Activated T-helper 1 cell treated with anti-CD3 and anti-CD28 coated beads, Interleukin-12 subunit alpha, Interleukin-12 subunit beta, Interleukin-2, Interleukin-4 antibody, amounts not matched to agents 30 ng/mL and 10 ng/mL and 1 ng/mL, durations not matched to agents 14 hours and 24 hours and 36 hours (primary cell): ENCODE results near the gene LARP6. TPM values are rescaled to one million over a fixed set of nuclear protein-coding genes. Genes with fewer than 3 reads are reported as not detected.

Experiments used
- DNase-seq: peaks from one replicate; pipeline ENCODE4 v3.0.0; 2021; ENCODE audit warnings: low spot score
- H3K27ac Mint-ChIP-seq: one replicate; pipeline ENCODE4 v1.8.0; 2021; ENCODE audit warnings: mild to moderate bottlenecking, mixed read lengths
- H3K27me3 Mint-ChIP-seq: one replicate; pipeline ENCODE4 v1.8.0; 2022; ENCODE audit warnings: mild to moderate bottlenecking, moderate library complexity, mixed read lengths; ENCODE audit not compliant: insufficient read depth
- H3K36me3 Mint-ChIP-seq: one replicate; pipeline ENCODE4 v1.8.0; 2021; ENCODE audit warnings: low read depth, mixed read lengths
- H3K4me1 Mint-ChIP-seq: one replicate; pipeline ENCODE4 v1.8.0; 2021; ENCODE audit warnings: low read depth, mixed read lengths
- H3K4me3 Mint-ChIP-seq: one replicate; pipeline ENCODE4 v1.8.0; 2021; ENCODE audit warnings: mild to moderate bottlenecking, moderate library complexity, mixed read lengths
- H3K9me3 Mint-ChIP-seq: one replicate; pipeline ENCODE4 v1.8.0; 2021; ENCODE audit warnings: mixed read lengths
- intact Hi-C: fragments of 100-400 bp; cut with micrococcal nuclease; formaldehyde crosslinking; loops from one replicate; pipeline ENCODE4 v1.15.1; 2024
- total RNA-seq: library from RNA; stranded (reverse); gene quantifications from 2 replicates; pipeline ENCODE4 v1.2.3, GENCODE V29; 2022

LARP6 gene
- total RNA-seq, 1 donor from 2014 or later: not detected

DNA sequence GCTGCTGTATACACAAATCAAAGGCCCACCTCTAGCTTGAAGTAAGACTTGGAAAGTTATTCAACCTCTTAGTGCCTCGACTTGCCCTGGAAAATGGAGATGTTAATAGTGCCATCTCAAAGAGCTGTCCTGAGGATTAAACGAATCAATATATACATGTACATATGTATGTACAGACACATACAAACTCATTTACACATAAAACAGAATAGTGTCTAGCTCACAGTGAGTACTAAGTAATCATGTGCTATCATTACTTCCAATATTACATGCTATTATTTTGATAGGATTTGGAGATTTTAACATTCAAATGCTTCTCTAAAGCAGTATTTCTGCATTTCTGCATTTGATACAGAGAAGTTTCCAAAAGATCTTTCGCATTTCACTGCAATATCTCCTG is 20.5 kb downstream of the LARP6 start:
- H3K36me3 Mint-ChIP-seq: no peaks in the 10 kb centered on the region
- no peak overlapping the region for H3K27ac Mint-ChIP-seq
- no peaks in the 10 kb centered on the region for H3K27me3 Mint-ChIP-seq
- no peak overlapping the region for H3K4me3 Mint-ChIP-seq
- no peak for DNase-seq
- H3K4me1 Mint-ChIP-seq: no peaks in the 10 kb centered on the region
- intact Hi-C loops: no loop called here
- H3K9me3 Mint-ChIP-seq: no peaks in the 10 kb centered on the region

GRCh38 chr15:70832176-70832575 is 21.8 kb downstream of the LARP6 start:
- H3K9me3 Mint-ChIP-seq: no peaks in the 10 kb centered on the region
- H3K27me3 Mint-ChIP-seq: no peaks in the 10 kb centered on the region
- intact Hi-C loops: no loop called here
- DNase-seq: no peak
- H3K27ac Mint-ChIP-seq: no peak overlapping the region
- no peaks in the 10 kb centered on the region for H3K4me1 Mint-ChIP-seq
- no peaks in the 10 kb centered on the region for H3K36me3 Mint-ChIP-seq
- no peak overlapping the region for H3K4me3 Mint-ChIP-seq

DNA sequence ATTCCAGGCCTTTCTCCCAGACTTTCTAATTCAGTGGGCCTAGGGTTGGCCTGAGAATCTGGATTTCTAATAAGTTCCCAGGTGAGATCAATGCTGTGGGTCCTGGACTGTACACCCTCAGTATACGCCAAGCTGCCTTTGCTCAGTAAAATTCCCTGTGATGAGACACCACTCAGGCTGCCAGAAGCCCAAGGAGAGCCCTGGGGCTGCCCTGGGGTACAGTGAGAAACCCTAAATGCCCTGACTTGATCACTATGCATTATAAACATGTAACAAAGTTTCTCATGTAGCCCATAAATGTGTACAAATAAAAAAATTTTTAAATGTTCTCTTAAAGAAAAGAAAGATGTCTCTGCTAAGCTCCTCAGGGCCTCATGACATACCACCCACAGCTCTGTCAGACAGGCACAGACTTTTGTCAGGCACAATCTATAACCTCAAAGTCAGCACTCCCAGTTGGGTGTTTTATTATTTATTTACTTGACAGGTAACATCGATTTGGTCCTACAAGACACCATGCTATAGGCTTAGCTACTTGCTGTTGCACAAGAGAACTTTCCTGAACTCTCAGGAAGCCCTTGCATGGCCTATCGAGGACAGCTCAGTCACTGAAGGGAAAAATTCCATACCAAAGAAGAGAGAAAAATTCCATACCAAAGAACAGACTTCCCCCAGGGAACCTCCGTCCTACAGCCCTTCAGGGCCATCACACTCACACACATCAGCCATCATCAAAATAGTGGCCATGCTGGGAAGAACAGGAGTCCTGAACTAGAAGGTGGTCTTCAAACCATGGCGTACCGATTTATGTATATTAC is 22.7 kb downstream of the LARP6 start:
- no peak overlapping the region for H3K27ac Mint-ChIP-seq
- peaks cover 4% of the 10 kb centered on the region for H3K4me1 Mint-ChIP-seq
- DNase-seq: no peak
- H3K27me3 Mint-ChIP-seq: no peaks in the 10 kb centered on the region
- no peak overlapping the region for H3K4me3 Mint-ChIP-seq
- intact Hi-C loops: no loop called here
- H3K9me3 Mint-ChIP-seq: no peaks in the 10 kb centered on the region
- H3K36me3 Mint-ChIP-seq: no peaks in the 10 kb centered on the region

GRCh38 chr15:70830615-70831014 is 23.3 kb downstream of the LARP6 start:
- Mint-ChIP-seq H3K27me3 (no peaks in the 10 kb centered on the region), H3K9me3 (no peaks in the 10 kb centered on the region), H3K4me1 (peaks cover 4% of the 10 kb centered on the region), H3K4me3 (no peak overlapping the region), H3K27ac (no peak overlapping the region), H3K36me3 (no peaks in the 10 kb centered on the region)
- no peak for DNase-seq
- intact Hi-C loops: no loop called here

DNA sequence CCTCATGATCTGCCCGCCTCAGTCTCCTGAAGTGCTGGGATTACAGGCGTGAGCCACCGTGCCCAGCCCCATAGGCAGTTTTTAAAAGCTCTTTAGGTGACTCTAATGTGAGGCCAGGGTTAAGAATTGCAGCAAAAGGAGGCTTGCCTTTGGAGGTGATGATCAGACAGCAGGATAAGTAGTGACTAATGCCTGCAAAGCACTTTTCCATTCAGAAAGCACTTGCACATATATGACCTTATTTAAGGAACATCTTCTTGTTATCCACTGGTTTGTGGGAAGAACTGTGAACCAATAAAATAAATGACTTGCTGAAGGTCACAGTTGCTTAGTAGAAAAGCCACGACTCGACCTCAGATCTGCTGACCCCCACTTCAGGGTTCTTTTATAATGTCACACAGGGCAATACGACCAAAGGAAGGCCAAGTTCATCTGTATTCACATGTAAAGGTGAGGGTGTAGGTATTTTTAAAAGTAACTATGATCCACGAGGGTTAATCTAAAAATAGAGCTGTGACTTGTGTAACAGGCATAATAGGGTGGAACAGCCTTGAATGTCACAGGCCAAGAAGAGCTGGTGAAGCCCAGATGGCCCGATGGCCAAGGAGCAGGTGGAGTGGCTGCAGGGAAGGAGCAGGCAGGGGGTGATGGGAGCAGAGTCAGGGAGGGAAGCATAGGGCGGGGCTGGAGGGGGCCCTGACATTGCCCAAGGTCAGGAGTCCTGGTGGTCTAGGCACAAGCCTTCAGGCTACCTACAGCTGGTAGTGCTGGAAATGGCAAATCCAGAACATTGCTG is 24.4 kb downstream of the LARP6 start:
- intact Hi-C loops: no loop called here
- H3K9me3 Mint-ChIP-seq: no peaks in the 10 kb centered on the region
- no peak overlapping the region for H3K4me3 Mint-ChIP-seq
- peaks cover 5% of the 10 kb centered on the region for H3K27me3 Mint-ChIP-seq
- H3K36me3 Mint-ChIP-seq: no peaks in the 10 kb centered on the region
- H3K27ac Mint-ChIP-seq: no peak overlapping the region
- H3K4me1 Mint-ChIP-seq: peaks cover 4% of the 10 kb centered on the region
- no peak for DNase-seq

DNA sequence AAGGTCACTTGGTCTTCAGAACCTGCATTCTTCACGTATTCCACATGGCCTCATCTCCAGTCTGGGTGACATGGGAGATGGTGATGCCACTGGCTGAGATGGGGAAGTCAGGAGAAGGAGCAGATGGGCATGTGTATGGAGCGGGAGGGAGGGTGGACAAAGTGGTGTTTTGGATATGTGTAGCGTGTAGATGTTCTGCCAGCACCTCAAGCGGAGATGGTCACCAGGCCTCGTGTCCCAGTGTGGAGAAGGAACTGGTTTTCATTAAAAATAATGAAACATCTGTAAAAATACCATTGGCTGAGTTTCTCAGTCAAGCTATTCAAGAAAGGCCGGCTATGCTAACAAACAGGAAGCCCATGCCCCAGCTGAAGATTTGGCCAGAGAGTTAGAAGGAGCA is 26.2 kb downstream of the LARP6 start:
- DNase-seq: no peak
- intact Hi-C loops: no loop called here
- Mint-ChIP-seq H3K4me3 (no peak overlapping the region), H3K9me3 (no peaks in the 10 kb centered on the region), H3K4me1 (peaks cover 4% of the 10 kb centered on the region), H3K36me3 (no peaks in the 10 kb centered on the region), H3K27ac (no peak overlapping the region), H3K27me3 (peaks cover 7% of the 10 kb centered on the region)

DNA sequence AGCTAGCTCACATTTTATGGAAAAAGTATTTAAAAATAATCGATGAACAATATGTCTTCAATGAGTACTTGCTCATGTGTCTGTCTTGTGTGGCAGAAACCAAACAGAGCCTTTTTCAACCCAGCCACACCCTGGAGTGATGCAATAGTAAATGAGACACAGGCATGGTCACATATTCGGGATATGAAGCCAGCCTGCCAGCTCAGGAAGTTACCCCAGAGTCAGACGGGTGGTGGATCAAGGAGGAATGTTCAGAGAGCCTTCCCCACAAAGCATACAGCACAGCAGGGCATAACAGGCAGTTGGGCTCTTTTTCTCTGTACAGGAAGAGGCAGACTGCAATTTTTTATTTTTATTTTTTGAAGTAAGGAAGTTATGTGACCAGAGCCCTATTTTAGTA is 27.3 kb downstream of the LARP6 start:
- peaks cover 4% of the 10 kb centered on the region for H3K4me1 Mint-ChIP-seq
- intact Hi-C loops: no loop called here
- peaks cover 7% of the 10 kb centered on the region for H3K27me3 Mint-ChIP-seq
- H3K4me3 Mint-ChIP-seq: no peak overlapping the region
- no peak overlapping the region for H3K27ac Mint-ChIP-seq
- DNase-seq: no peak
- no peaks in the 10 kb centered on the region for H3K36me3 Mint-ChIP-seq
- no peaks in the 10 kb centered on the region for H3K9me3 Mint-ChIP-seq

GRCh38 chr15:70825841-70826240 is 28.1 kb downstream of the LARP6 start:
- H3K27ac Mint-ChIP-seq: no peak overlapping the region
- intact Hi-C loops: no loop called here
- H3K27me3 Mint-ChIP-seq: peaks cover 7% of the 10 kb centered on the region
- no peak for DNase-seq
- no peaks in the 10 kb centered on the region for H3K9me3 Mint-ChIP-seq
- no peak overlapping the region for H3K4me3 Mint-ChIP-seq
- no peaks in the 10 kb centered on the region for H3K36me3 Mint-ChIP-seq
- peaks cover 4% of the 10 kb centered on the region for H3K4me1 Mint-ChIP-seq

GRCh38 chr15:70823196-70823595 is 30.8 kb downstream of the LARP6 start:
- Mint-ChIP-seq H3K36me3 (no peaks in the 10 kb centered on the region), H3K4me1 (peaks cover 4% of the 10 kb centered on the region), H3K4me3 (no peak overlapping the region), H3K27ac (no peak overlapping the region), H3K9me3 (no peaks in the 10 kb centered on the region), H3K27me3 (peaks cover 7% of the 10 kb centered on the region)
- intact Hi-C loops: no loop called here
- no peak for DNase-seq

DNA sequence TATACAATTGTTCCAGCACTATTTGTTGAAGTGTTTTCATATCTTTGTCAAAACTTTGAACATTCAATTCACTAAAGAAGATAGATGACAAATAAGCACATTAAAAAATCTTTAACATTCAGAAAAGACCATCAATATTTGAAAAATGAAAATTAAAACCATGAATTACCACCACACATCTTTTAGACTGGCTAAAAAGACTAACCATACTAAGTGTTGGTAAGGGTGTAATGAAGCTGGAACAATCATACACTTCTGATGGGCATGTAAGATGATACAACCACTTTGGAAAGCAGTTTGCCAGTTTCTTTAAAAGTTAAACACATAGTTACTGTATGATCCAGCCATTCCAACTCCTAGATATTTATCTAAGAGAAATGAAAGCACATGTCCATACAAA is 33.7 kb downstream of the LARP6 start:
- no peak for DNase-seq
- Mint-ChIP-seq H3K36me3 (no peaks in the 10 kb centered on the region), H3K9me3 (no peaks in the 10 kb centered on the region), H3K27ac (no peak overlapping the region), H3K4me3 (no peak overlapping the region), H3K4me1 (no peaks in the 10 kb centered on the region), H3K27me3 (peaks cover 13% of the 10 kb centered on the region)
- intact Hi-C loops: no loop called here

GRCh38 chr15:70818580-70818979 is 35.4 kb downstream of the LARP6 start:
- Mint-ChIP-seq H3K36me3 (no peaks in the 10 kb centered on the region), H3K27ac (no peak overlapping the region)
- intact Hi-C loops: no loop called here

GRCh38 chr15:70817266-70817665 is 36.7 kb downstream of the LARP6 start:
- Mint-ChIP-seq H3K27ac (no peak overlapping the region), H3K9me3 (no peaks in the 10 kb centered on the region), H3K4me3 (no peak overlapping the region), H3K4me1 (no peaks in the 10 kb centered on the region), H3K36me3 (no peaks in the 10 kb centered on the region), H3K27me3 (peaks cover 6% of the 10 kb centered on the region)
- intact Hi-C loops: no loop called here
- no peak for DNase-seq

More at GRCh38 chr15:70818580-70818979, 35.4 kb downstream of the LARP6 start:
- DNase-seq: no peak
- Mint-ChIP-seq H3K9me3 (no peaks in the 10 kb centered on the region), H3K4me3 (no peak overlapping the region), H3K4me1 (no peaks in the 10 kb centered on the region), H3K27me3 (peaks cover 6% of the 10 kb centered on the region)

GRCh38 chr15:70815604-70816003 is 38.4 kb downstream of the LARP6 start:
- DNase-seq: no peak
- no peaks in the 10 kb centered on the region for H3K9me3 Mint-ChIP-seq
- intact Hi-C loops: no loop called here
- H3K27ac Mint-ChIP-seq: no peak overlapping the region
- no peak overlapping the region for H3K4me3 Mint-ChIP-seq
- no peaks in the 10 kb centered on the region for H3K4me1 Mint-ChIP-seq
- peaks cover 10% of the 10 kb centered on the region for H3K27me3 Mint-ChIP-seq
- no peaks in the 10 kb centered on the region for H3K36me3 Mint-ChIP-seq
